ENCODE results near the gene NAT16. TPM values are rescaled to one million over a fixed set of nuclear protein-coding genes. Genes with fewer than 3 reads are reported as not detected.

Gene NAT16
- total and polyA plus RNA-seq, 4 donors, result not detected

GRCh38 chr7:101175664-101176063, 4.4 kb downstream of the NAT16 start:
- no peaks in the 10 kb centered on the region for H3K9me3 ChIP-seq (ENCODE audit: control insufficient read depth, low read length)
- H3K27ac ChIP-seq (ENCODE audit: low read depth in 1 of 2, low read length in 2 of 2), result no peak overlapping the region
- ATAC-seq (ENCODE audit: low FRiP score), result no peak
- no peaks in the 10 kb centered on the region for H3K4me1 ChIP-seq (ENCODE audit: control insufficient read depth in 1 of 2, insufficient read depth in 2 of 2, low read length in 2 of 2)
- DNase-seq, result no peak
- 26 to 36% methylated on average over 3 of the region's 3 CpGs for WGBS, 2 donors
- no peak overlapping the region for H3K4me3 ChIP-seq (ENCODE audit: low read length in 2 of 2)
- no peaks in the 10 kb centered on the region for H3K36me3 ChIP-seq (ENCODE audit: control insufficient read depth in 1 of 2, insufficient read depth in 2 of 2, low read length in 1 of 2)
- intact Hi-C loops (cut with DNase I), result no loop called here
- H3K27me3 ChIP-seq (ENCODE audit: control insufficient read depth in 1 of 2, insufficient read depth in 2 of 2, low read length in 1 of 2), result no peaks in the 10 kb centered on the region

GRCh38 chr7:101174322-101174854, 5.7 kb downstream of the NAT16 start:
- no peaks in the 10 kb centered on the region for H3K27me3 ChIP-seq (ENCODE audit: control insufficient read depth in 1 of 2, insufficient read depth in 2 of 2, low read length in 1 of 2)

GRCh38 chr7:101173752-101174244, 6.3 kb downstream of the NAT16 start:
- H3K27me3 ChIP-seq (ENCODE audit: control insufficient read depth in 1 of 2, insufficient read depth in 2 of 2, low read length in 1 of 2), result no peaks in the 10 kb centered on the region
- no peaks in the 10 kb centered on the region for H3K9me3 ChIP-seq (ENCODE audit: control insufficient read depth, low read length)
- ATAC-seq (ENCODE audit: low FRiP score) (no peak), DNase-seq (no peak)
- H3K27ac ChIP-seq (ENCODE audit: low read depth in 1 of 2, low read length in 2 of 2), result no peak overlapping the region
- H3K4me3 ChIP-seq (ENCODE audit: low read length in 2 of 2), result no peak overlapping the region
- 3% methylated on average over 16 of the region's 16 CpGs for WGBS, 2 donors
- no peaks in the 10 kb centered on the region for H3K36me3 ChIP-seq (ENCODE audit: control insufficient read depth in 1 of 2, insufficient read depth in 2 of 2, low read length in 1 of 2)
- no peaks in the 10 kb centered on the region for H3K4me1 ChIP-seq (ENCODE audit: control insufficient read depth in 1 of 2, insufficient read depth in 2 of 2, low read length in 2 of 2)
- intact Hi-C loops (cut with DNase I), result no loop called here

More at GRCh38 chr7:101174322-101174854, 5.7 kb downstream of the NAT16 start:
- Histone ChIP-seq H3K4me1 (ENCODE audit: control insufficient read depth in 1 of 2, insufficient read depth in 2 of 2, low read length in 2 of 2) (no peaks in the 10 kb centered on the region), H3K4me3 (ENCODE audit: low read length in 2 of 2) (no peak overlapping the region), H3K9me3 (ENCODE audit: control insufficient read depth, low read length) (no peaks in the 10 kb centered on the region), H3K27ac (ENCODE audit: low read depth in 1 of 2, low read length in 2 of 2) (no peak overlapping the region), H3K36me3 (ENCODE audit: control insufficient read depth in 1 of 2, insufficient read depth in 2 of 2, low read length in 1 of 2) (no peaks in the 10 kb centered on the region)
- intact Hi-C loops (cut with DNase I), result no loop called here
- no peak for DNase-seq
- WGBS, 2 donors, result 2 to 3% methylated on average over 28 of the region's 28 CpGs
- no peak for ATAC-seq (ENCODE audit: low FRiP score)

- Histone ChIP-seq H3K27me3 (ENCODE audit: control insufficient read depth in 1 of 2, insufficient read depth in 2 of 2, low read length in 1 of 2) (no peaks in the 10 kb centered on the region), H3K4me1 (ENCODE audit: control insufficient read depth in 1 of 2, insufficient read depth in 2 of 2, low read length in 2 of 2) (no peaks in the 10 kb centered on the region), H3K36me3 (ENCODE audit: control insufficient read depth in 1 of 2, insufficient read depth in 2 of 2, low read length in 1 of 2) (no peaks in the 10 kb centered on the region), H3K9me3 (ENCODE audit: control insufficient read depth, low read length) (no peaks in the 10 kb centered on the region), H3K27ac (ENCODE audit: low read depth in 1 of 2, low read length in 2 of 2) (no peak overlapping the region), H3K4me3 (ENCODE audit: low read length in 2 of 2) (no peak overlapping the region)
- intact Hi-C loops (cut with DNase I), result no loop called here
- peak; percentile 84 to 92 for DNase-seq
- WGBS, 2 donors, result 1 to 2% methylated on average over 52 to 53 of the region's 53 CpGs
- ATAC-seq (ENCODE audit: low FRiP score), result no peak
Observed at GRCh38 chr7:101172854-101173751, 7.0 kb downstream of the NAT16 start.

GRCh38 chr7:101172005-101172853, 7.9 kb downstream of the NAT16 start:
- H3K4me1 ChIP-seq (ENCODE audit: control insufficient read depth in 1 of 2, insufficient read depth in 2 of 2, low read length in 2 of 2), result no peaks in the 10 kb centered on the region
- no peak overlapping the region for H3K4me3 ChIP-seq (ENCODE audit: low read length in 2 of 2)
- H3K27ac ChIP-seq (ENCODE audit: low read depth in 1 of 2, low read length in 2 of 2), result no peak overlapping the region
- WGBS, 2 donors, result 1% methylated on average over 67 to 79 of the region's 79 CpGs
- ATAC-seq (ENCODE audit: low FRiP score) (no peak), DNase-seq (no peak)
- H3K27me3 ChIP-seq (ENCODE audit: control insufficient read depth in 1 of 2, insufficient read depth in 2 of 2, low read length in 1 of 2), result no peaks in the 10 kb centered on the region
- no peaks in the 10 kb centered on the region for H3K36me3 ChIP-seq (ENCODE audit: control insufficient read depth in 1 of 2, insufficient read depth in 2 of 2, low read length in 1 of 2)
- intact Hi-C loops (cut with DNase I), result no loop called here
- H3K9me3 ChIP-seq (ENCODE audit: control insufficient read depth, low read length), result no peaks in the 10 kb centered on the region

- H3K27me3 ChIP-seq (ENCODE audit: control insufficient read depth in 1 of 2, insufficient read depth in 2 of 2, low read length in 1 of 2), result no peaks in the 10 kb centered on the region
- 0 to 1% methylated on average over 13 of the region's 13 CpGs for WGBS, 2 donors
Observed at GRCh38 chr7:101171442-101171837, 8.7 kb downstream of the NAT16 start.

GRCh38 chr7:101170617-101171441, 9.3 kb downstream of the NAT16 start:
- Histone ChIP-seq H3K9me3 (ENCODE audit: control insufficient read depth, low read length) (no peaks in the 10 kb centered on the region), H3K36me3 (ENCODE audit: control insufficient read depth in 1 of 2, insufficient read depth in 2 of 2, low read length in 1 of 2) (no peaks in the 10 kb centered on the region), H3K4me1 (ENCODE audit: control insufficient read depth in 1 of 2, insufficient read depth in 2 of 2, low read length in 2 of 2) (no peaks in the 10 kb centered on the region), H3K27me3 (ENCODE audit: control insufficient read depth in 1 of 2, insufficient read depth in 2 of 2, low read length in 1 of 2) (no peaks in the 10 kb centered on the region), H3K4me3 (ENCODE audit: low read length in 2 of 2) (no peak overlapping the region), H3K27ac (ENCODE audit: low read depth in 1 of 2, low read length in 2 of 2) (no peak overlapping the region)
- intact Hi-C loops (cut with DNase I), result loop anchor here in 1 of 2 donors (2.0 kb wide), 1 partner anchor 26 kb away; no protein-coding TSS in a partner anchor
- no peak for ATAC-seq (ENCODE audit: low FRiP score)
- 4 to 5% methylated on average over 17 of the region's 17 CpGs for WGBS, 2 donors
- DNase-seq, result no peak

More at GRCh38 chr7:101171442-101171837, 8.7 kb downstream of the NAT16 start:
- Histone ChIP-seq H3K27ac (ENCODE audit: low read depth in 1 of 2, low read length in 2 of 2) (no peak overlapping the region), H3K9me3 (ENCODE audit: control insufficient read depth, low read length) (no peaks in the 10 kb centered on the region), H3K36me3 (ENCODE audit: control insufficient read depth in 1 of 2, insufficient read depth in 2 of 2, low read length in 1 of 2) (no peaks in the 10 kb centered on the region), H3K4me3 (ENCODE audit: low read length in 2 of 2) (no peak overlapping the region), H3K4me1 (ENCODE audit: control insufficient read depth in 1 of 2, insufficient read depth in 2 of 2, low read length in 2 of 2) (no peaks in the 10 kb centered on the region)
- intact Hi-C loops (cut with DNase I), result loop anchor here in 1 of 2 donors (2.0 kb wide), 1 partner anchor 27 kb away; no protein-coding TSS in a partner anchor
- ATAC-seq (ENCODE audit: low FRiP score), result no peak
- DNase-seq, result no peak

All from aorta (tissue), 5 donors.